Stimulated activated CD4-positive, alpha-beta T cell treated with anti-CD3 and anti-CD28 coated beads, Interleukin-4, amount 100 ng/mL, for 4 hours (primary cell): ENCODE measurements around the gene CCNG2.
A peak's percentile ranks its signal among the peaks of the same experiment; 100 is the strongest.
"Not testable (repeated sequence)": the region's sequence is repeated elsewhere in the genome, so short reads cannot be mapped to it uniquely, and the experiment has no call there.

ENCODE experiments used
- DNase-seq, 2 experiments: peaks; one replicate each; pipeline ENCODE4 v3.0.0-alpha.2; 2020

The CCNG2 gene

DNA sequence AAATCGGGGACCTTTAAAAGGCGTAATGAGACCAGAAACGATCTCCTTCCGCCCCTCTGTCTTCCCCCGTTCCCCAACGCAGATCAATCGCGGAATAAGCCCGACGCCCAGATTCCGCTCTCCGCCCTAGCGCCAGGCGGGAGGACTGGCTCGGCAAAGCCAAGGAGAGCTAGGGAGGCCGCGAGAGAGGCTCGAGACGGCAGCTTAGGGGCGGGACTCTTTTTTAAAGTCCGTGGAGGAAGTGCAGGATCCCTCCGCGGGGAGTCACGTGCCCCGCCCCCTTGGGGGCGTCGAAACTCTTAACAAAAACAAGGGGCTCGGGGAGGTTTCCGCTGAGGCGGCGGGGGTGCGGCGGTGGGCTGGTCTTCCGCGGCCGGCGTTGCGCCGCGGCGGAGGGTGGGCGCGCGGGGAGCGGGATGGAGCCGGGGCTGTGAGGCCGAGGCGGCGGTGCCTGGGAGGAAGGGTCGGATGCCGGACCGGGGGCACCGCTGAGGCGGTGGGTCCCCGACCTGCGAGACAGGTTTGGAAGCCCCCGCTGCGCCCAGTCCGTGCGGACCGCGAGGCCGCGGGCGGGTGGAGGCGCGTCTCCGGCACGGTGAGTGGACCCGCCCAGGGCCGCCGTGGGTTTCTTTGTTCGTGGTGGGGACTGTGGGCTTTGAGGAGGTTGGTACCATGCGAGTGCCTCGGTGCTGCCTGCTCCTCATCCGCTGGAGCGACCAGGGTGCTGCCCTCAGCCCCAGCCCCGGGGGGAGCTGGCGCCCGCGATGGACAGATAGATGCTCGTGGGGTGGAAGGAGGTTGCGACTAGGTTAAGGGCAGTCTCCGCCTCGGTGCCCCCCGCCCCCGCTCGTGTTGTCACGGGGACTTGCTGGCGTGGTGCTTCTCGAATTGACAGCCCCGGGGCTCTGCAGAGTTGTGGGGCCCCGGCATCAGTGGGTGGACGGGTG lies at the start of gene CCNG2:
TSS of gene CCNG2 (plus strand) at position 296 of the 947 bp plus-strand sequence. CDS start 1,326 bp downstream, outside the sequence.
- DNase-seq, result peak; percentile 73 to 79

DNA sequence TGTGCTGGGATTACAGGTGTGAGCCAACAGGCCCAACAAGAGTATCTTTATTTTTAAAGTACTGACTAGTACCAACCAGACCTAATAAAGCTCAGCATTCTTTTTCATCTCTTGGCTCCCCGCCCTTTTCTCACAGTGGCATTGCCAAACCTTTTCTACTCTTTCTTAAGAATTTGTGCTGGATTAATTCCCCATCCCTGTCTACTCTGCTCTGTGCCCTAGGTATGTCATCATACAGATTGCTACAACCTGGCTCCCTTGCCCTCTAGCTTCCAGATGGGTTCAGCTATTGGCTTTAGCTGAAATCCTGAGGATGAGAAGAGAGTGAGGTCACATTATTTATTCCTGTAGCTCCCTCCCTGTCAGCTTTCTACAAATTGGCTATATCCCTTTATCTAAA lies 46.3 kb upstream of the CCNG2 start:
- DNase-seq, result no peak

DNA sequence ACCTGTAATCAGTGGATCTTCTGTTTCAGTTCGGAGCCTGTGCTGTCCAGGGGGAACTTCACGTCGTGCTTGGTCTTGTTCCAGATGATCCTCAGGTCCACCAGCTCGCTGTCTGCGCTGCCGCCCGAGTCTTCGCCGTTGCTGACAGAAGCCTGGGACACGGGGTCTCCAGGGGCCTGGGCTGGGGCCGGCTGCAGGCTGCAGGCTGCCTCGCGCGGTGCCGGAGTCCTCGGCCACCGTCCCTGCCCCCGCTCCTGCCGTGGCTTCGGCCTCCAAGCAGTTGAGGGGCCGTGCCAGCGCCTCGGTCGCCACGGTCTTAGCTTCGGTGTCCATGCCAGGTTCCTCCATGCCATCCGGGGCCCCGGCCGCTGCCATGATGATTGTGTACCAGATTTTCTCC lies 43.9 kb upstream of the CCNG2 start:
- DNase-seq, result no peak

GRCh38 chr4:77117721-77118120 lies 39.3 kb upstream of the CCNG2 start:
- no peak for DNase-seq

GRCh38 chr4:77120886-77121508 lies 36.0 kb upstream of the CCNG2 start:
- DNase-seq, result no peak

DNA sequence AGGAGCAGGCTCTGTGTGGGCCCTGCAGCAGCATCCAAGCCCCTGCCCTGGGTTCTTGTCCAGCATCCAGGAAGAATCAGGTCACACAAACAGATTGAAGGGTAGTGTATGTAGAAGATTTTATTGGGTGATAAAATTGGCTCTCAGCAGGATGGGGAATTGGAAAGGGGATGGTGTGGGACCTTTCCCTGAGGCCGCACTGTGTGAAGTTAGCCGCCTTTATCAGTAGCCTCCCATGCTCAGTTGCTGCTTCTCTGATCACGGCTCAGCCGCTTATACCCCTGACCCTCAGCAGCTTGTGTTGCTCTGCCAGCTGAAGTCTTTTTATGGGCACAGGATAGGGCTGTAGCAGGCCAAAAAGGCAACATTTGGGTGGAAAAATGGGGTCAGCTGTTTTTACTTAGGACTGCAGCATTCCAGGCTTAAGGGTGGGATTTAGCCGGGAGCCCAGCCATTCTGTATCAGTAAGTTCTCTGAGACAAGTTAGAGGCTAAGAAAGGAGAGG lies 35.2 kb upstream of the CCNG2 start:
- no peak for DNase-seq

- no peak for DNase-seq
Measured at GRCh38 chr4:77122656-77123055, 34.4 kb upstream of the CCNG2 start.

DNA sequence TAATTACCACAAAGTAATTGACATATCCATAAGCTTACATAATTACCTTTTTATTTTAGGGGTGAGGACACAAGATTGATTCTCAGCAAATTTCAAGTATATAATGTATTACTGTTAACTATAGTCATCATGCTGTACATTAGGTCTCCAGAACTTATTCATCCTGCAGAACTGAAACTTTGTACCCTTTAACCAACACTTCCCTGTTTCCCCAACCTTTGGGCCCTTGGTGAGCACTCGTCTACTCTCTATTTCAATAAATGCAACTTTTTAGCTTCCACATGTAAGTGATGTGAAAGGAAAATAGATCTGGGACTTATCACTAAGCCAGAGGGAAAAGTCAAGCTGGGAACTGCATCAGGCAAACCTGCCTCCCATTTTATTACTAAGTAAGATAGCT lies 33.6 kb upstream of the CCNG2 start:
- DNase-seq, result no peak

DNA sequence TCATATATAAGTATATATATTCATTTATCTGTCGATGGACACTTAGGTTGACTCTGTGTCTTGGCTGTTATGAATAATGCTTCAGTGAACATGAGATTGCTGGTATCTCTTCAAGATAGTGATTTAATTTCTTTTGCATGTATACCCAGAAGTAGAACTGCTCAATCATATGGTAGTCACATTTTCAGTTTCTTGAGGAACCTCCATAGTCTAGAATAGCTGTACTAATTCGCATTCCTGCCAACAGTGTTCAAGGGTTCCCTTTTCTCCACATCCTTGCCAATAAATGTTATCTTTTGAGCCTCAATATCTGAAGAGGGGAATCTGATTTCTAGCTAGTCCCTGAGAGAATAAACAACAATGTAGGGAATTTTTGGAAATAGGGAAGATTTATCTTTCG lies 32.4 kb upstream of the CCNG2 start:
- DNase-seq, result no peak

DNA sequence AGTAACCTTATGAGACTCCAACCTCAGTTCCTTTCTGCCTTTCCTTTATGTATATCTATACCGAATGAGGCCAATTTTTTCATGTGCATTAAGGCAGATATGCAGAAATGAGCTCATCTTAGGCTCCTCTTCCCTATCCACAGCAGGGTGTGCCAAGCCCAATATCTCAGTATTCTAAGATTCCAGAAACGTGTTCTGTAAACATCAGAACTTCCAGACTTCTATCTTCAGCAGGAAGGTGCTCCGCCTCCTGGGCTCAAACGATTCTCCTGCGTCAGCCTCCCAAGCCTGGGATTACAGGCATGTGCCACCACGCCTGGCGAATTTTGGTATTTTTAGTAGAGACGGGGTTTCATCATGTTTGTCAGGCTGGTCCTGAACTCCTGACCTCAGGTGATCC lies 31.0 kb upstream of the CCNG2 start:
- no peak for DNase-seq

DNA sequence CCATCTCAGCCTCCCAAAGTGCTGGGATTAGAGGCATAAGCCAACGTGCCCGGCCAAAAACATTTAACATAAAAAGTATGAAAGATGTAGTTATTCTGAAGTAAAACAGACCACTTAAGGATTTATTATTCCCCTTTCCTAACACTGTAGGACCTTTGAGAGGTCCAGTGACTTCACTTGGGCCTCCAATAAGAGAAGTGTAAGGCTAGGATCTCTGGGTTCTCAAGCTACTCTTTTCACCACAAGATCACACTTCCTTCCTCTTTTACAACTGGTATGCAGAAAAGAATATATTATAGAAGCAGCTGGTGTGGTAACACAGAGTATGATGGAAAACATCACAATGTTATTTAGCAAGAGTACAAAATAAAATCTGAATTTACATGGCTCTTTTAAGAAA lies 30.2 kb upstream of the CCNG2 start:
- no peak for DNase-seq

DNA sequence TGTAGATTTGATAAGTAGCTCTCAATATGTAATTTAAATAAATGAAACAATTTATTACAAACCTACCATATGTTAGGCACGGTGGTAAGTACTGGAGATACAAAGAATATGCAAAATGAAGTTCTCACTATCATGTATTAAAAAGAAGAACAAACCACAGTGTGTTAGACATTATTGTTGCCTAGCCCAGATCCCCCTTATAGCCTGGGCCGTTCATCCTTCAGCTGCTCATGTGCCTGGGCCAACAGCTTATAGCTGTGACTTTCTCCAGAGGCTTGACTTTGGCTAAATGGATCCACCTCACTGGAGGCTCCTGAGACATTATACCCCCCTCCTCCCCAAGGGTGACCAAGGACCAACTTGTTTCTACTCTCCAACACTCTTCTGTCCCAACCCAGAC lies 29.8 kb upstream of the CCNG2 start:
- DNase-seq, result no peak

DNA sequence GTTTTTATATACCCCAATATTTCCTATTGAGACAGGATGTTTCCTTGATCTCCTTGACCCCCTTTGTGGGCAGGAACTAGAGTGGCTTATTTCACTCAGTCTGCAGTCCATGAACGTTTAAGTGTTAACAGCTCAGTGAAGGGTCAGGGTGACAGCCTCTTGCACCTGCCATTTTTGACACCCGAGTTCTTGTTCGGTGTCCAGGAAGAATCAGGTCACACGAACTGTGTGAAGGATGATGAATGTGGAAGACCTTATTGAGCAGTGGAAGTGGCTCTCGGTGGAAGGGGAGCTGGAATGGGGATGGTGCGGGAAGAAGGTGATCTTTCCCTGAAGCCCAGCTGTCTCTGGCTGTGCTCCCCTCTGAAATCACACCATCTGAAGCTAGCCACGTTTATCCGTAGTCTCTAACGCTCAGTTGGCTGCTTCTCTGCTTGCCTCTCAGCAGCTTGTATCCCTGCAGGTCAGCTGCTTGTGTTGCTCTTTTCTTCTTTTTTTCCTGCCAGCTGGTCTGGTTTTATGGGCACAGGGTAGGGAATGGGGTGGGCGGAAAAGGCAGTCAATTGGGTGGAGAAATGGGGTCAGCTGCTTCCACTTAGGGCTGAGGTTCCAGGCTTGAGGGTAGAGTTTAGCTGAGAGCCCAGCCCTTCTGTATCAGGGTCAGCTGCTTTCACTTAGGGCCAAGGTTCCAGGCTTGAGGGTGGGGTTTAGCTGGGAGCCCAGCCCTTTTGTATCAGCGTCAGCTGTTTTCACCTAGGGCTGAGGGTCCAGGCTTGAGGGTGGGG lies 29.0 kb upstream of the CCNG2 start:
- no peak for DNase-seq

DNA sequence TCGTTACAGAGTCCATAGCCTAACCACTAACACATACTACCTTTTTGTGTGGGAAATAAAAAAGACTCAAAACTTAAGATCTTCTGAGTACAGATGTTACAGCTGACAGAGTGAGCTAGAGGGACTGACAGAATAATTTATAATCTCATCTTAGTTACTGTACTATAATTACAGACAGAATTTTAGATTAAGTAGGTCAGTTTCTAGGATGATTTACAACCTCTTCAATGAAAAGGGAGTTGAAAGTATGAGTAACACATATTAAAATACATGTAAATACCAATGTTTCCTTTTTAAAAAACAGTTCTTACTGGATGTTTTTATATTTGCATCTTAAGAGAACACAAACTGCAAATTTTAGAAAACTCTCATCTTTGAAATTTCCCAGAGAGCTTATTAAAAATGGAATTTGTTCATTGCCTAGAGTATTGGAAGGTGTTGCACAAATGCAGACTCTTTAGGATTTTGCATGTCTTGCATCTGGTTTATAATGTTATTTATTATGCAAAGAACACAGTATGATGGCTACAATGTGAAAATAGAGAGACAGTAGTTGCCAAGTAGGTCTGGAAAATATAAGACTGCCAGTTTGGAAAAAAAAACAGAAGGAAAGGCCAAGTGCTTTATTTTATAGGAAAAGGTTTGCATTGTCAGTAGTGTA lies 24.2 kb upstream of the CCNG2 start:
- no peak for DNase-seq

DNA sequence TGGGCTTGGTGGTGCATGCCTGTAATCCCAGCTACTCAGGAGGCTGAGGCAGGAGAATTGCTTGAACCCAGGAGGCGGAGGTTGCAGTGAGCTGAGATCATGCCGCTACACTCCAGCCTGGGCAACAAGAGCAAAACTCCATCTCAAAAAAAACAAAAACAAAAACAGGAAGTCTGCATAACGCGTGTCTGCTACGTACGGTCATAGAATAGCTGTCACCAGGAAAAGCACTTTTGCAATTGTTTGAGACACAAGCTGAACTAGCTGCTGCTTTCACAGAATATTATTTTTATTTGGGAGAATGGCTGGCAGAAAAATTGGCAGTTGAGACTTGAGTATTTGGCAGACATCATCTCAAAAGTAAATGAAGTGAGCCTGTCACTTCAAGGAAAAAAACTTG lies 19.6 kb upstream of the CCNG2 start:
- not testable (repeated sequence) for DNase-seq

GRCh38 chr4:77141964-77142645 lies 14.9 kb upstream of the CCNG2 start:
- DNase-seq, result no peak

- DNase-seq, result no peak
Measured at GRCh38 chr4:77142646-77143028, 14.4 kb upstream of the CCNG2 start.

- DNase-seq, result no peak
Measured at GRCh38 chr4:77143091-77143490, 13.9 kb upstream of the CCNG2 start.

GRCh38 chr4:77145842-77146185 lies 11.2 kb upstream of the CCNG2 start:
- no peak for DNase-seq

DNA sequence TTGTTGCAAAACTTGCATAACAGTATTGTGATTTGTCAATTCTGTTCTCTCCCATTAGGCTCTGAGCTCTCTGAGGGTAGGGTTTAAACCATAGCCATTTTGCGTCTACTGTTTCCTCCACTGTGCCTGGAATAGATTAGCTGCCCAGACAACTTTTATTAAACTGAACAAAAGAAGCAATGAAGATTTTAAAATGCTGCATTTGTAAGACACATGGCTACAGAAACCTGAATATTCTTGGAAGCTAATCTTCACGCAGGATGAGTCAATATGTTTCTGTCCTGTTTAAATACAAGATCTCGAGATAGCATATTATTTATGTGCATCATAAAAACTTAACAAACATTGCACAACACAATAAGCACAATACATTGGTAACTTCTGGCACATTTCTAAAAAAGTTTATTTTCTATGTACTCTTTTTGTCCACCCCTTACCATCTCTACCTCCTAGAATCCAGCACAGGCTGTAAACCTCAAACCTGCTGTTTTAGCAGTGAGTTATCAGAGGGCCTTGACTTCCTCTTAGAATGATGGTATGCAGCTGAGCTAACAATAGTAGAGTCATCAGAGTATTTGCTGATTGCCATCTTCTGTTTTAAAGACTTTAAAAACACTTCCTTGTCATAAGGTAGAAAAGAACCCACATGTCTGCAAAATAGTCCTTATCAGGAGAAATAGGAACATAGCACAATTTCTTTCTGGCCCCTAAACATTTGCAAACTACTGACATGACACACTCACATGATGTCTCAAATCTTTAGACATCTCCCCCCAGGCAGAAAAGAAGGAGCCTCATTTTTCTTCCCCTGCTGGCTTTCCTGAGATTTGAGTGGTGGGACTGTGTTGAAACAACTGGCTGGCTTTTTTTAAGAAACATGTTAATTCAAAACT lies 10.6 kb upstream of the CCNG2 start:
- no peak for DNase-seq

GRCh38 chr4:77147079-77147782 lies 9.8 kb upstream of the CCNG2 start:
- no peak for DNase-seq
